Keratinocyte (primary cell): ENCODE results near the gene CCDC69. TPM values are rescaled to one million over a fixed set of nuclear protein-coding genes. Genes with fewer than 3 reads are reported as not detected.

Source experiments
- DNase-seq: peaks from one replicate; pipeline ENCODE4 v3.0.0-alpha.2; 2011; ENCODE audit warnings: low read depth, missing footprints, low spot score
- FAIRE-seq: peaks from 2 replicates; lab custom pipeline; 2011; peaks lifted over from hg19 to GRCh38; lab: Jason Lieb, UNC
- H2AFZ ChIP-seq: 2 replicates; pipeline ENCODE4 v1.6.0; 2012; ENCODE audit warnings: low read length, control low read depth, inconsistent platforms; ENCODE audit not compliant: control insufficient read depth
- H3K27ac ChIP-seq: 2 replicates; pipeline ENCODE4 v1.5.1; 2011; ENCODE audit warnings: low read length; ENCODE audit not compliant: control insufficient read depth, insufficient read depth
- H3K27me3 ChIP-seq: 3 replicates; pipeline ENCODE4 v1.6.0; 2011; ENCODE audit warnings: low read length; ENCODE audit not compliant: control insufficient read depth, insufficient read depth; ENCODE audit errors: extremely low read depth
- H3K36me3 ChIP-seq, 2 experiments: 2 replicates in 1 of 2; 3 replicates in 1 of 2; pipeline ENCODE4 v1.5.1; 2011; ENCODE audit warnings: low read length in 2 of 2, mild to moderate bottlenecking in 1 of 2; ENCODE audit not compliant: control insufficient read depth in 2 of 2, insufficient read depth in 2 of 2; ENCODE audit errors: extremely low read depth in 1 of 2
- H3K4me1 ChIP-seq: 3 replicates; pipeline ENCODE4 v1.5.1; 2011; ENCODE audit warnings: low read length; ENCODE audit not compliant: control insufficient read depth, insufficient read depth; ENCODE audit errors: extremely low read depth
- H3K4me2 ChIP-seq: 3 replicates; pipeline ENCODE4 v1.6.0; 2011; ENCODE audit warnings: low read depth, low read length; ENCODE audit not compliant: control insufficient read depth, insufficient read depth; ENCODE audit errors: extremely low read depth
- H3K4me3 ChIP-seq, 3 experiments: fragments of 200-600 bp in 1 of 3; sonication (generic) in 1 of 3; 2 replicates in 2 of 3; 3 replicates in 1 of 3; pipeline ENCODE4 v1.5.1; 2011 to 2016; ENCODE audit warnings: low read length in 3 of 3, mild to moderate bottlenecking in 3 of 3, control low read depth in 2 of 3, inconsistent platforms in 1 of 3, low read depth in 1 of 3, mixed read lengths in 1 of 3, mixed run types in 1 of 3, moderate library complexity in 1 of 3; ENCODE audit not compliant: control insufficient read depth in 2 of 3, insufficient read depth in 2 of 3; ENCODE audit errors: extremely low read depth in 1 of 3
- H3K79me2 ChIP-seq: 2 replicates; pipeline ENCODE4 v1.6.0; 2012; ENCODE audit warnings: low read length; ENCODE audit not compliant: control insufficient read depth, insufficient read depth
- H3K9ac ChIP-seq: 3 replicates; pipeline ENCODE4 v1.6.0; 2011; ENCODE audit warnings: low read length; ENCODE audit not compliant: control insufficient read depth, insufficient read depth; ENCODE audit errors: extremely low read depth
- H3K9me1 ChIP-seq: 3 replicates; pipeline ENCODE4 v1.6.0; 2011; ENCODE audit warnings: low read length; ENCODE audit not compliant: control insufficient read depth, insufficient read depth; ENCODE audit errors: extremely low read depth
- H3K9me3 ChIP-seq: 2 replicates; pipeline ENCODE4 v1.5.1; 2012; ENCODE audit warnings: low read depth, low read length; ENCODE audit not compliant: control insufficient read depth
- H4K20me1 ChIP-seq: 3 replicates; pipeline ENCODE4 v1.6.0; 2011; ENCODE audit warnings: low read length; ENCODE audit not compliant: control insufficient read depth, insufficient read depth; ENCODE audit errors: extremely low read depth
- CTCF ChIP-seq, 3 experiments: IDR thresholded peaks in 1 of 3; conservative IDR thresholded peaks in 1 of 3; optimal IDR thresholded peaks in 1 of 3; 2 replicates in 2 of 3; 3 replicates in 1 of 3; pipeline versions ENCODE3 to v1.5.1; 2011; ENCODE audit warnings: low read length in 3 of 3, mild to moderate bottlenecking in 3 of 3, moderate library complexity in 2 of 3, control low read depth in 1 of 3, inconsistent platforms in 1 of 3; ENCODE audit not compliant: insufficient read depth in 2 of 3; ENCODE audit errors: extremely low read depth in 1 of 3
- EZH2 ChIP-seq: IDR thresholded peaks from one replicate; pipeline ENCODE4 v1.6.1; 2012; ENCODE audit warnings: inconsistent platforms, mild to moderate bottlenecking, low read length, moderate library complexity
- dilution Hi-C: fragments of 300-500 bp; cut with MboI; formaldehyde crosslinking; loops from one replicate; pipeline ENCODE4 v1.7.0; 2020; ENCODE audit warnings: low sequenced_read_pairs; ENCODE audit not compliant: extremely low pct_ligation_motif_present
- polyA plus RNA-seq, 5 experiments: library from polyadenylated mRNA; depleted of rRNA in 3 of 5; stranded (reverse) in 3 of 5; stranded (forward) in 1 of 5; unstranded in 1 of 5; fragments of >200 nt; gene quantifications; 1 replicate in 1 of 5; 2 replicates in 3 of 5; 3 replicates in 1 of 5; pipeline versions ENCODE4 v1.2.1 to v1.2.3, GENCODE V29; 2011 to 2012; ENCODE audit warnings: missing spikeins in 2 of 5, low read depth in 1 of 5, low replicate concordance in 1 of 5

The CCDC69 gene
- polyA plus RNA-seq, 1 donor (not counting 4 experiments of a cell fraction or from before 2014, with no cell fraction given), result 4.1 TPM

GRCh38 chr5:151195622-151196021, 28.3 kb downstream of the CCDC69 start:
- Histone ChIP-seq H3K9ac (no peak overlapping the region), H3K4me1 (no peaks in the 10 kb centered on the region), H3K36me3 (no peaks in the 10 kb centered on the region), H3K27ac (no peak overlapping the region), H3K4me3 (no peak overlapping the region), H3K4me2 (no peak overlapping the region), H3K79me2 (no peaks in the 10 kb centered on the region), H3K27me3 (no peaks in the 10 kb centered on the region), H4K20me1 (no peaks in the 10 kb centered on the region), H3K9me3 (no peaks in the 10 kb centered on the region), H3K9me1 (no peaks in the 10 kb centered on the region), H2AFZ (no peak overlapping the region)
- no peak for FAIRE-seq
- DNase-seq, result no peak
- dilution Hi-C loops, result no loop called here
- no peak for TF ChIP-seq CTCF (optimal IDR thresholded peaks at IDR 0.05 in 1 of 3, IDR thresholded peaks at IDR 0.05 in 1 of 3, conservative IDR thresholded peaks at IDR 0.05 in 1 of 3; ENCODE audit: extremely low read depth in 1 of 3, insufficient read depth in 2 of 3, low read length in 3 of 3)
- TF ChIP-seq EZH2, result no peak

GRCh38 chr5:151192626-151193025, 31.3 kb downstream of the CCDC69 start:
- Histone ChIP-seq H2AFZ (no peak overlapping the region), H3K36me3 (no peaks in the 10 kb centered on the region), H3K27ac (no peak overlapping the region), H3K4me2 (no peak overlapping the region), H3K79me2 (no peaks in the 10 kb centered on the region), H3K4me1 (no peaks in the 10 kb centered on the region), H3K27me3 (no peaks in the 10 kb centered on the region), H3K4me3 (no peak overlapping the region), H3K9me3 (no peaks in the 10 kb centered on the region), H3K9me1 (no peaks in the 10 kb centered on the region), H3K9ac (no peak overlapping the region), H4K20me1 (no peaks in the 10 kb centered on the region)
- DNase-seq (no peak), FAIRE-seq (no peak)
- TF ChIP-seq EZH2, result no peak
- TF ChIP-seq CTCF (optimal IDR thresholded peaks at IDR 0.05 in 1 of 3, IDR thresholded peaks at IDR 0.05 in 1 of 3, conservative IDR thresholded peaks at IDR 0.05 in 1 of 3; ENCODE audit: extremely low read depth in 1 of 3, insufficient read depth in 2 of 3, low read length in 3 of 3), result no peak
- dilution Hi-C loops, result no loop called here
